HG03108 (cell line): Measurements from ENCODE around the gene HABP4.

Source experiments
- ATAC-seq: cut with Tn5 transposase; IDR thresholded peaks from one replicate; pipeline ENCODE4 v1.9.1; 2021; ENCODE audit warnings: moderate library complexity; ENCODE audit not compliant: unreplicated experiment

The HABP4 gene

DNA sequence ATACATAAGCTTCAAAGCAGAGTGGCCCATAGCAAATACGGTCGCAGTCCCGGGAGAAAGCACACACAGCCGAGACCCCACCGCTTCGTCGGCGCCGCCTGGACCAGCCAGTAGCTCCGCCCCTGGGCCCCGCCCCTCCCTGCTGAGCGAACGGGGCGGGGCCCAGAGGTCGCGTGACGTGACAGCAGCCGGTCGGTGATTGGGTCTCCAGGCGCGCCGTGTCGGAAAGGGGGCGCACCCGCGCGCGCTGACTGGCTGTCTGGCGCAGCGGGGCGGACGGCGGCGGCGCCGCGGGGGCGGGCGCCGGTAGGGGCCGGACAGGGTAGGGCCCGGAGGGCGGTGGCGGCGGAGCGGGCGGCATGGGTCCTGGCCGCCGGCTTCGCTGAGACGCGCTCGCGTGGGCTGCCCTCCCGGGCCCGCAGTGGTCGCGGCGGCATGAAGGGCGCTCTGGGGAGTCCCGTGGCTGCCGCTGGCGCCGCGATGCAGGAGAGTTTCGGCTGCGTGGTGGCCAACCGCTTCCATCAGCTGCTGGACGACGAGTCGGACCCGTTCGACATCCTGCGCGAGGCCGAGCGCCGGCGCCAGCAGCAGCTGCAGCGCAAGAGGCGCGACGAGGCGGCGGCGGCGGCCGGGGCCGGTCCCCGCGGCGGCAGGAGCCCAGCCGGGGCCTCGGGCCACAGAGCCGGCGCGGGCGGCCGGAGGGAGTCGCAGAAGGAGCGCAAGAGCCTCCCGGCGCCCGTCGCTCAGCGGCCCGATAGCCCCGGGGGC, at the start of gene HABP4:
Gene HABP4 (plus strand): TSS at position 325 of the 768 bp plus-strand sequence. CDS start 111 bp downstream, at position 436.
- peak; percentile 96 for ATAC-seq

- ATAC-seq = no peak
These were observed 41.3 kb upstream of the HABP4 start for GRCh38 chr9:96408409-96409280.

GRCh38 chr9:96411129-96411838, 38.7 kb upstream of the HABP4 start:
- ATAC-seq = no peak

DNA sequence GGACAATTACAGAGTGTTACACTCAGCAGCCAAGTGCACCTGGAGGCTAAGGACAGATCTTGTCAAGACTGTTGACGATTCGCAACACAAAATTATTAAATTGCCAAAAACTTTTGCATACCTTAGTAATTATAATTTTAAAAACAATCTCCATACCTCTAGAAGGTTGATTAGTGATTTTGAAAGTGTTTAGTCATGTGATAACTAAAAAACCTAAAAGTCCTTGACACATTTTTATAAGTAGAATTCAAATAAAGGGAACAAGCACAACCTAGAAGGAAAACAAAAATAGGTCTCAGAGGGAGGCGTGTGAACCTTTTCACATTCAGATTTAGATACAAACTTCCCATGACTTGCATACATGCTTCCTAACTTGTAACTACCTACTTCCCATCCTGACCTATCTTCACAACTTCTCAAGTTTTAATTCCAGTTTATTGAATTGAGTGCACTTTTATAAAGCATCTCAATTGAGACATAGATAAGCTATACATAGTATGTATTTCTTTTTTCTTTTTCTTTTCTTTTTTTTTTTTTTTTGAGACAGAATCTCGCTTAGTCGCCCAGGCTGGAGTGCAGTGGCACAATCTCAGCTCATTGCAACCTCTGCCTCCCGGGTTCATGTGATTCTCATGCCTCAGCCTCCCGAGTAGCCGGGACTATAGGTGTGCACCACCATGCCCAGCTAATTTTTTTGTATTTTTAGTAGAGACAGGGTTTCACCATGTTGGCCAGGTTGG, 37.6 kb upstream of the HABP4 start:
- ATAC-seq = no peak

- ATAC-seq = no peak
These were observed 36.4 kb upstream of the HABP4 start for GRCh38 chr9:96413302-96414221.

- ATAC-seq = no peak
These were observed 32.9 kb upstream of the HABP4 start for GRCh38 chr9:96417051-96417586.

GRCh38 chr9:96417661-96418082, 32.3 kb upstream of the HABP4 start:
- ATAC-seq = no peak

DNA sequence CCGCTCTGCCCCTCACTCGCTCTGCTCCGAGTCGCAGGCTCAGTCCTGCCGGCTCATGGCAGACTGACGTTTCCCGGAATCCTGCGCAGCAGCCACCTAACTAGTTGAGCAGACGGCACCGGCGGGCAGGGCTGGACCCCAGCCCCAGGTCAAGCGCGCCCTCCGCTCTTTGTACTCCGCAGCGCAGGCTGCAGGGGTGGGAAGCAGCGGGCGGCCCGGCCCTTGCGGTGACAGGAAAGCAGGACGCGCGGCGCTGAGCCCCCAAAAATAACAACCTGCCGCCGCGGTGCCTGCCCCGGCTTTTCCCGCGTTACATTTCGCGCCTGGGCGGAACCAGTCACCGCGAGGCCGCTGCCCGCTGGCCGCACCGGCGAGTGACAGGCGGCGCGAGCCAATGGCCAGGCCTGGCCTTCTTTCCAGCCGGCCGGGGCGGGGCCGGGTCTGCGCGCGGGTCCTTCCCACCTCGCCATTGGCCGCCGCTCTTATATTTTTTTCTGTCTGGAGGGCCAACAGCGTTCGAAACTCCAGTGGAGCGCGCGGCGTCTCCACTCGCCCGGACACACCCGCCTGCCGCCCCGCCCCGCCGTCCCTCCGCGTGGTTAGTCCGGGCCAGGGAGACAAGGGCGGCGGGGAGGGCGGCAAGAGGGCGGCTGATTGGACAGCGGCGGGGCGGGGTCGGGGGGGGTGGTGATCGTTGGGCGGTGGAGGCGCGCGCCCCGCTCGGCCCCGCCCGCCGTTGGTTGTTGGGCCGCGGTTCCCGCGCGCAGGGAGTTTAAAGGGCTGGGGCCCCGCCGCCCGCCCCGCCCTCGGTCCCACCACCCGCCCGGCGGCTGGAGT, 31.7 kb upstream of the HABP4 start, which contains the start of gene ZNF367:
Gene ZNF367 (minus strand): TSS at position 288 of the 837 bp plus-strand sequence. CDS start 338 bp downstream, outside the sequence.
- peak; percentile 50 for ATAC-seq

GRCh38 chr9:96418920-96419690, 30.9 kb upstream of the HABP4 start:
- ATAC-seq = peak; percentile 29

GRCh38 chr9:96419691-96419969, 30.3 kb upstream of the HABP4 start:
- ATAC-seq = no peak

DNA sequence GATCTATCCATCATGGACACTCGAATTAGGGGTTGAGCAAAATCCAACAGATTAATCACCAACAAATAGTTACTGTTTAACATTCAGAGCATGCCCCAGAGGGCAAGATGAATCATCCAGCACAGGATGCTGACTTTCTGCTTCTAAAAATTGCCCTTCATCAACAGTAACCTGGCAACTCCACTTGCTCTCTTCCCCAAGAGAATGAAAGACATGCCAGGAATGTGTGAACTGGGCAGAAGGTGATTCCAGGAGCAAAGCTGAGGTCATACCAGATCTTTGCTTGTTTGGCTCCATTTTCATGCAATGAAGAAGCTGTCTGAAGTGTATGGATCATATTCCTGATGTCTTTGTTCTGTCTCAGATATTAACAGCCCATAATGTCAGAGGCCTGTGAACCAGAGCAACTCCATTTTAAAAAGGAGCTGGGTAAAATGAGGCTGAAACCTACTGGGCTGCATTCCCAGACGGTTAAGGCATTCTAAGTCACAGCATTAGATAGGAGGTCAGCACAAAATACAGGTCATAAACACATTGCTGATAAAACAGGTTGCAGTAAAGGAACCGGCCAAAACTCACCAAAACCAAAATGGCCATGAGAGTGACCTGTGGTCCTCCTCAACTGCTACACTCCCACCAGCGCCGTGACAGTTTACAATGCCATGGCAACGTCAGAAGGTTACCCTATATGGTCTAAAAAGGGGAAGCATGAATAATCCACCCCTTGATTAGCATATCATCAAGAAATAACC, 29.3 kb upstream of the HABP4 start:
- ATAC-seq = no peak

DNA sequence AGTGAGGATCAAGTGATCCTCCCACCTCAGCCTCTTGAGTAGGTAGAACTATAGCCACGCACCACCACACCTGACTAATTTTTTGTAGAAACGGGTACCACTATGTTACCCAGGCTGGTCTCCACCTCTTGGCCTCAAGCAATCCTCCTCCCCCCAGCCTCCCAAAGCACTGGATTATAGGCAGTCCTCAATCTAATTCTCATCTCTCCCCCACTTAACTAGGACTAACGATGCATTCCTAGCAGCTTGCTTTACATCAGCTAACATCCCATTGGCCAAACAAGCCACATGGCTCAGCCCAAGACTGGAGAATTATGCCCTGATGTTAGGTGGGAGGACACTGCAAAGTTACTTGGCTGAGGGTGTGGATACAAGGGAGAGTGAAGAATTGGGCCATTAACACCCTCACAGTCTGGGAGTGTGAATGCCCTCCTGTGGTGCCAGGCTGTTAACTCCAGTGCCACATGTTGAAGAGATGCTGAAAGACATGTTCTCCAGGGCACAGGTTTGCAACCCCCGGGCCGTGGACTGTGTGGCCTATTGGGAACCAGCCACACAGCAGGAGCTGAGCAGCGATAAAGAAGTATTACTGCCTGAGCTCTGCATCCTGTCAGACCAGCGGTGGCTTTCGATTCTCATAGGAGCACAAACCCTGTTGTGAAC, 26.5 kb upstream of the HABP4 start:
- ATAC-seq = no peak

GRCh38 chr9:96423985-96424336, 26.0 kb upstream of the HABP4 start:
- ATAC-seq = no peak

GRCh38 chr9:96425500-96426169, 24.3 kb upstream of the HABP4 start:
- ATAC-seq = no peak

DNA sequence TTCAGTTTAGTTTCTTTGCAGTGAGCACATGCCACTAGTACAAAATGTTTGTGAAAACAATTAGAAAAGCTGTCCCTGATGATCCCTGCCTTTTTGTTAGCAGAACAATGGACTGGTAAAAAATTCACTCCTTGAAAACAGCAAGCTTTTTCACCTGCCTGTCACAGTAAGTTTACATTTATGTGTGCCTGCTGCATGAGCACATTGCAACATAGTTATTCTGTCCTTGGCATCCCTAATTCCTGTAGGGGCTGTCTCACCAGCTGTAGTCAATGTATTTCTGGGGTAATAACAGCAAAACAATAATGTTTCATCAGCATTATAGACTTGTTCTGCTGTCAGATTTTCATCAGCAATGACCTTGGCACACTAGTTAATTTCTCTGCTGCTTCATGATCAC, 20.2 kb upstream of the HABP4 start:
- ATAC-seq = no peak

GRCh38 chr9:96430377-96430776, 19.6 kb upstream of the HABP4 start:
- ATAC-seq = no peak
